Stomach (tissue), 9 donors: Measurements from ENCODE around the gene GADL1. TPM values are rescaled to one million over a fixed set of nuclear protein-coding genes. Genes with fewer than 3 reads are reported as not detected.

Source experiments
- DNase-seq, 2 donors: peaks; one replicate each; pipeline versions ENCODE4 v3.0.0 to v3.0.0-alpha.2; 2013 to 2019
- H3K27ac ChIP-seq, 5 donors: fragments of 200-600 bp in 4 of 5; sonication (generic) in 4 of 5; one replicate each; pipeline ENCODE4 v1.5.1; 2013 to 2019; ENCODE audit warnings: mild to moderate bottlenecking in 1 of 5, moderate library complexity in 1 of 5
- H3K27me3 ChIP-seq, 3 donors: fragments of 200-600 bp; sonication (generic); one replicate each; pipeline ENCODE4 v1.5.1; 2017 to 2019; ENCODE audit warnings: mixed run types in 1 of 3
- H3K36me3 ChIP-seq, 4 donors: fragments of 200-600 bp; sonication (generic); 1 replicate in 3 of 4; 2 replicates in 1 of 4; pipeline ENCODE4 v1.5.1; 2016 to 2019
- H3K4me1 ChIP-seq, 4 donors: fragments of 200-600 bp; sonication (generic); one replicate each; pipeline ENCODE4 v1.5.1; 2016 to 2019
- H3K4me3 ChIP-seq, 4 donors: fragments of 200-600 bp; sonication (generic) in 3 of 4; one replicate each; pipeline ENCODE4 v1.5.1; 2016 to 2019; ENCODE audit warnings: mild to moderate bottlenecking in 1 of 4
- H3K9me3 ChIP-seq, 4 donors: fragments of 200-600 bp; sonication (generic); one replicate each; pipeline ENCODE4 v1.5.1; 2016 to 2019
- EP300 ChIP-seq: sonication (generic); formaldehyde crosslinking; IDR thresholded peaks from one replicate; pipeline ENCODE4 v1.6.1; 2017; ENCODE audit warnings: antibody characterized with exemption
- POLR2A ChIP-seq, 4 donors: fragments of 450-650 bp; IDR thresholded peaks; one replicate each; pipeline ENCODE4 v1.6.1; 2016; ENCODE audit warnings: antibody characterized with exemption in 4 of 4, control low read depth in 2 of 4, mild to moderate bottlenecking in 1 of 4, moderate library complexity in 1 of 4
- POLR2AphosphoS5 ChIP-seq, 3 donors: sonication (generic); formaldehyde crosslinking; IDR thresholded peaks; one replicate each; pipeline ENCODE4 v1.6.1; 2016; ENCODE audit warnings: antibody characterized with exemption in 3 of 3
- WGBS, 5 donors: extraction: QIAGEN DNeasy Blood & Tissue Kit in 3 of 5; methylation state at CpG; one replicate each; pipeline versions ENCODE4 v1.1.5 to v1.1.7; 2013 to 2018; 5-methylcytosine and 5-hydroxymethylcytosine counted together
- intact Hi-C: fragments of 100-400 bp; cut with DNase I; formaldehyde crosslinking; loops from one replicate; pipeline ENCODE4 v1.15.1; 2023; ENCODE audit warnings: low total_unique reads
- polyA plus RNA-seq, 3 donors: library from polyadenylated mRNA; stranded (reverse); fragments of 200-250 nt; gene quantifications; one replicate each; pipeline ENCODE4 v1.2.3, GENCODE V29; 2013
- total RNA-seq, 5 donors: library from RNA; depleted of rRNA; stranded (reverse); fragments of >200 nt; gene quantifications; one replicate each; pipeline versions ENCODE4 v1.1.0 to v1.2.3, GENCODE V29; 2014 to 2016
- TF ChIP-seq, protein P1 (sequence below), 7 experiments: fragments of 450-650 bp in 4 of 7; fragments of 200-600 bp in 3 of 7; sonication (generic) in 3 of 7; IDR thresholded peaks; one replicate each; pipeline ENCODE4 v1.5.1; 2016 to 2019; ENCODE audit warnings: antibody characterized with exemption in 7 of 7, control low read depth in 2 of 7, mild to moderate bottlenecking in 1 of 7
- donor health status: healthy with polysubstance abuse.
- donor health status: Bipolar disorder and iron deficiency.
- donor health status: healthy.

GADL1 gene
- total and polyA plus RNA-seq, 8 donors, result 0.03 to 0.73 TPM; not detected in 6

GRCh38 chr3:30919564-30919963 is 25.1 kb upstream of the GADL1 start:
- no peak for DNase-seq
- H3K4me3 ChIP-seq, result no peak overlapping the region
- no peak overlapping the region for H3K27ac ChIP-seq
- no peaks in the 10 kb centered on the region for H3K36me3 ChIP-seq
- H3K27me3 ChIP-seq, result no peaks in the 10 kb centered on the region
- H3K4me1 ChIP-seq, result no peaks in the 10 kb centered on the region
- H3K9me3 ChIP-seq, result peaks cover 0 to 12% (median 5%) of the 10 kb centered on the region in 4 donors
- TF ChIP-seq EP300 (no peak), POLR2AphosphoS5 (IDR thresholded peaks at IDR 0.05) (no peak), POLR2A (IDR thresholded peaks at IDR 0.05) (no peak)
- TF ChIP-seq, protein P1, sequence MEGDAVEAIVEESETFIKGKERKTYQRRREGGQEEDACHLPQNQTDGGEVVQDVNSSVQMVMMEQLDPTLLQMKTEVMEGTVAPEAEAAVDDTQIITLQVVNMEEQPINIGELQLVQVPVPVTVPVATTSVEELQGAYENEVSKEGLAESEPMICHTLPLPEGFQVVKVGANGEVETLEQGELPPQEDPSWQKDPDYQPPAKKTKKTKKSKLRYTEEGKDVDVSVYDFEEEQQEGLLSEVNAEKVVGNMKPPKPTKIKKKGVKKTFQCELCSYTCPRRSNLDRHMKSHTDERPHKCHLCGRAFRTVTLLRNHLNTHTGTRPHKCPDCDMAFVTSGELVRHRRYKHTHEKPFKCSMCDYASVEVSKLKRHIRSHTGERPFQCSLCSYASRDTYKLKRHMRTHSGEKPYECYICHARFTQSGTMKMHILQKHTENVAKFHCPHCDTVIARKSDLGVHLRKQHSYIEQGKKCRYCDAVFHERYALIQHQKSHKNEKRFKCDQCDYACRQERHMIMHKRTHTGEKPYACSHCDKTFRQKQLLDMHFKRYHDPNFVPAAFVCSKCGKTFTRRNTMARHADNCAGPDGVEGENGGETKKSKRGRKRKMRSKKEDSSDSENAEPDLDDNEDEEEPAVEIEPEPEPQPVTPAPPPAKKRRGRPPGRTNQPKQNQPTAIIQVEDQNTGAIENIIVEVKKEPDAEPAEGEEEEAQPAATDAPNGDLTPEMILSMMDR (IDR thresholded peaks at IDR 0.05), result no peak
- WGBS, 5 donors, result 85 to 95% (median 87%) methylated on average over 6 of the region's 6 CpGs
- intact Hi-C loops, result no loop called here

DNA sequence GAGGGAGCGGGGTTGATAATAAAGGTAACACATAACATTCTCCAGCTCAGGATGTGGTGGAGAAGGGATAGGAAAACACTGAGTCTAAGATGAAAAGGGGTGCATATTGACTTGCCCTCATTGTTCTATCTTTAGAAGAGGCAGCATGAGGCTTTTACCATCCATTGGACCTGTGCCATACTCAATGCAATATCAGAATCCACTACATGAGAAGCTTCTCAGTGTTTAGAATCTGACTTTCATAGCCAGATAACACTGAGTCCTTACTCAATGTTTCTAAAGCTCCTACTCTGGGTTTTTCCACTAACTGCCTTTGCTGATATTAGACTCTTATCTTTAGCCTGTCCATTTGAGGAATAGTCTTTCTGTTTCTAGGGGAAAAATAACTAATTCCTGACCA is 24.3 kb upstream of the GADL1 start:
- H3K27ac ChIP-seq, result no peak overlapping the region
- no peak overlapping the region for H3K4me3 ChIP-seq
- H3K27me3 ChIP-seq, result no peaks in the 10 kb centered on the region
- intact Hi-C loops, result no loop called here
- peaks cover 0 to 12% (median 5%) of the 10 kb centered on the region in 4 donors for H3K9me3 ChIP-seq
- WGBS, 5 donors, result 86 to 100% (median 95%) methylated on average over 1 of the region's 1 CpG
- no peak for DNase-seq
- no peaks in the 10 kb centered on the region for H3K4me1 ChIP-seq
- H3K36me3 ChIP-seq, result no peaks in the 10 kb centered on the region
- TF ChIP-seq, protein P1 (IDR thresholded peaks at IDR 0.05), result no peak
- TF ChIP-seq POLR2AphosphoS5 (IDR thresholded peaks at IDR 0.05) (no peak), EP300 (no peak), POLR2A (IDR thresholded peaks at IDR 0.05) (no peak)

- DNase-seq, result no peak
- Histone ChIP-seq H3K4me1 (no peaks in the 10 kb centered on the region), H3K27me3 (no peaks in the 10 kb centered on the region), H3K9me3 (peaks cover 0 to 8% (median 4%) of the 10 kb centered on the region in 4 donors), H3K4me3 (no peak overlapping the region), H3K27ac (no peak overlapping the region), H3K36me3 (no peaks in the 10 kb centered on the region)
- intact Hi-C loops, result no loop called here
- TF ChIP-seq POLR2A (IDR thresholded peaks at IDR 0.05) (no peak), POLR2AphosphoS5 (IDR thresholded peaks at IDR 0.05) (no peak), EP300 (no peak)
- TF ChIP-seq, protein P1 (IDR thresholded peaks at IDR 0.05), result no peak
Measured at GRCh38 chr3:30915782-30916181, 21.3 kb upstream of the GADL1 start.

GRCh38 chr3:30914696-30915095 is 20.2 kb upstream of the GADL1 start:
- no peaks in the 10 kb centered on the region for H3K27me3 ChIP-seq
- H3K4me3 ChIP-seq, result no peak overlapping the region
- intact Hi-C loops, result no loop called here
- no peak overlapping the region for H3K27ac ChIP-seq
- 81 to 96% (median 94%) methylated on average over 4 of the region's 4 CpGs for whole genome bisulfite sequencing, 5 donors
- H3K4me1 ChIP-seq, result no peaks in the 10 kb centered on the region
- TF ChIP-seq, protein P1 (IDR thresholded peaks at IDR 0.05), result no peak
- no peaks in the 10 kb centered on the region for H3K36me3 ChIP-seq
- no peaks in the 10 kb centered on the region for H3K9me3 ChIP-seq
- no peak for DNase-seq
